HepG2 (cell line): ENCODE data around the gene SEMA4A. TPM values are rescaled to one million over a fixed set of nuclear protein-coding genes. Genes with fewer than 3 reads are reported as not detected.
A peak's percentile ranks its signal among the peaks of the same experiment; 100 is the strongest.

ENCODE experiments used
- EHMT2 ChIP-seq: fragments of 200-600 bp; sonication (generic); IDR thresholded peaks from 2 replicates; pipeline ENCODE4 v1.7.0; 2017; ENCODE audit warnings: antibody characterized with exemption, low read depth, low read length, borderline replicate concordance
- FOXK1 ChIP-seq: sonication (generic); formaldehyde crosslinking; IDR thresholded peaks from 2 replicates; pipeline ENCODE4 v1.4.0; 2020; ENCODE audit warnings: low read depth, missing genetic modification reagents, borderline replicate concordance
- HNF4G ChIP-seq, 2 experiments: sonication (generic) in 1 of 2; formaldehyde crosslinking in 1 of 2; IDR thresholded peaks; 2 replicates each; pipeline versions ENCODE4 v1.4.0 to v1.6.1; 2011 to 2020; ENCODE audit warnings: borderline replicate concordance in 2 of 2, low read depth in 2 of 2, mild to moderate bottlenecking in 2 of 2, low read length in 1 of 2, missing genetic modification reagents in 1 of 2, moderate library complexity in 1 of 2
- MATR3 ChIP-seq: sonication (generic); formaldehyde crosslinking; IDR thresholded peaks from 2 replicates; pipeline ENCODE4 v1.4.0; 2020; ENCODE audit warnings: missing genetic modification reagents
- MIER3 ChIP-seq: IDR thresholded peaks from 2 replicates; pipeline ENCODE4 v1.6.1; 2016; ENCODE audit warnings: missing compliant biosample characterization, borderline replicate concordance
- PHF21A ChIP-seq: sonication (generic); formaldehyde crosslinking; IDR thresholded peaks from 2 replicates; pipeline ENCODE4 v1.5.0; 2020; ENCODE audit warnings: mild to moderate bottlenecking, missing genetic modification reagents
- SIX1 ChIP-seq: sonication (generic); formaldehyde crosslinking; IDR thresholded peaks from 2 replicates; pipeline ENCODE4 v1.4.0; 2020; ENCODE audit warnings: missing genetic modification reagents, borderline replicate concordance
- SNAPC5 ChIP-seq: sonication (generic); formaldehyde crosslinking; IDR thresholded peaks from 2 replicates; pipeline ENCODE4 v1.8.1; 2023; ENCODE audit warnings: mild to moderate bottlenecking, missing genetic modification reagents, borderline replicate concordance
- ZBTB44 ChIP-seq: sonication (generic); formaldehyde crosslinking; IDR thresholded peaks from 2 replicates; pipeline ENCODE4 v1.4.0; 2020; ENCODE audit warnings: missing genetic modification reagents
- ZMAT5 ChIP-seq: sonication (generic); formaldehyde crosslinking; IDR thresholded peaks from 2 replicates; pipeline ENCODE4 v1.5.0; 2020; ENCODE audit warnings: mild to moderate bottlenecking, low read depth, missing genetic modification reagents, borderline replicate concordance
- ZNF280D ChIP-seq: sonication (generic); formaldehyde crosslinking; IDR thresholded peaks from 2 replicates; pipeline ENCODE4 v1.5.1; 2020; ENCODE audit warnings: mild to moderate bottlenecking, missing genetic modification reagents
- ZNF326 ChIP-seq: sonication (generic); formaldehyde crosslinking; IDR thresholded peaks from 2 replicates; pipeline ENCODE4 v1.4.0; 2020; ENCODE audit warnings: missing genetic modification reagents, borderline replicate concordance
- ZNF331 ChIP-seq: sonication (generic); formaldehyde crosslinking; IDR thresholded peaks from 2 replicates; pipeline ENCODE4 v1.4.0; 2020; ENCODE audit warnings: missing genetic modification reagents
- ZNF589 ChIP-seq: sonication (generic); formaldehyde crosslinking; conservative IDR thresholded peaks from 2 replicates; pipeline ENCODE4 v1.8.0; 2022; ENCODE audit warnings: mild to moderate bottlenecking, moderate library complexity, missing genetic modification reagents
- ZNF614 ChIP-seq: IDR thresholded peaks from 2 replicates; pipeline ENCODE4 v1.6.1; 2018; ENCODE audit warnings: missing biosample characterization, missing genetic modification reagents, inconsistent platforms, borderline replicate concordance
- ZNF672 ChIP-seq: sonication (generic); formaldehyde crosslinking; IDR thresholded peaks from 2 replicates; pipeline ENCODE4 v1.8.1; 2022; ENCODE audit warnings: missing genetic modification reagents
- ZNF678 ChIP-seq: sonication (generic); formaldehyde crosslinking; IDR thresholded peaks from 2 replicates; pipeline ENCODE4 v1.4.0; 2020; ENCODE audit warnings: mild to moderate bottlenecking, missing genetic modification reagents
- ZNF775 ChIP-seq: sonication (generic); formaldehyde crosslinking; IDR thresholded peaks from 2 replicates; pipeline ENCODE4 v1.4.0; 2020; ENCODE audit warnings: missing genetic modification reagents, mild to moderate bottlenecking, moderate library complexity, borderline replicate concordance
- ZNF891 ChIP-seq: sonication (generic); formaldehyde crosslinking; IDR thresholded peaks from 2 replicates; pipeline ENCODE4 v1.5.0; 2020; ENCODE audit warnings: mild to moderate bottlenecking, missing genetic modification reagents
- polyA plus RNA-seq, 8 experiments: library from polyadenylated mRNA; depleted of rRNA in 3 of 8; stranded (reverse) in 7 of 8; unstranded in 1 of 8; fragments of >200 nt; fragmentation: Illumina TruSeq in 4 of 8; extraction: Trizol in 4 of 8; gene quantifications; 2 replicates each; pipeline versions ENCODE4 v1.2.1 to v1.2.3, GENCODE V29; 2011 to 2016; ENCODE audit warnings: low read depth in 4 of 8, missing spikeins in 1 of 8, mixed read lengths in 1 of 8; ENCODE audit not compliant: insufficient read depth in 1 of 8
- total RNA-seq, 5 experiments: library from RNA; depleted of rRNA; stranded (reverse); fragments of >200 nt; fragmentation: Illumina TruSeq; extraction: Trizol; gene quantifications; 2 replicates each; pipeline ENCODE4 v1.2.3, GENCODE V29; 2016; ENCODE audit warnings: low read depth in 1 of 5

SEMA4A gene
- total and polyA plus RNA-seq, 2 of the 13 experiments (the other 11 are each of a cell fraction or from before 2014, with no cell fraction given): 0.09 to 0.20 TPM

GRCh38 chr1:156129687-156130577, 23.5 kb upstream of the SEMA4A start (continued):
- TF ChIP-seq PHF21A (CRISPR knock-in tag): peak; percentile 86
- peak; percentile 83 for TF ChIP-seq ZNF331
- peak; percentile 37; the same call in 1 of the 2 replicates for TF ChIP-seq ZNF891 (CRISPR knock-in tag)
- TF ChIP-seq ZNF614 (CRISPR knock-in tag): peak; percentile 83; the same call in 1 of the 2 replicates
- TF ChIP-seq ZNF326 (CRISPR knock-in tag): no peak
- peak; percentile 62; the same call in 1 of the 2 replicates for TF ChIP-seq FOXK1 (CRISPR knock-in tag)
- no peak for TF ChIP-seq ZNF589 (CRISPR knock-in tag)
- peak; percentile 46; the same call in 1 of the 2 replicates for TF ChIP-seq HNF4G (IDR thresholded peaks at IDR 0.05; ENCODE audit: borderline replicate concordance, low read depth, low read length)
- no peak for TF ChIP-seq HNF4G (CRISPR knock-in tag; IDR thresholded peaks at IDR 0.05; ENCODE audit: borderline replicate concordance, low read depth)
- no peak for TF ChIP-seq ZNF672 (CRISPR knock-in tag)
- no peak for TF ChIP-seq ZMAT5
- peak; percentile 87 for TF ChIP-seq ZNF280D
- TF ChIP-seq ZBTB44 (CRISPR knock-in tag): no peak
- peak; percentile 70 for TF ChIP-seq MIER3 (CRISPR knock-in tag)
- TF ChIP-seq MATR3 (CRISPR knock-in tag): no peak
- TF ChIP-seq ZNF775 (CRISPR knock-in tag): no peak
- no peak for TF ChIP-seq ZNF678 (CRISPR knock-in tag)
- no peak for TF ChIP-seq SIX1 (CRISPR knock-in tag)
- no peak for TF ChIP-seq SNAPC5 (CRISPR knock-in tag)
- no peak for TF ChIP-seq EHMT2
